Subcutaneous adipose tissue (tissue), 4 donors: ENCODE data around the gene BMP6. TPM values are rescaled to one million over a fixed set of nuclear protein-coding genes. Genes with fewer than 3 reads are reported as not detected.

Experiments used
- total RNA-seq, 4 donors: library from RNA; depleted of rRNA; stranded (reverse); fragments of >200 nt; gene quantifications; one replicate each; pipeline ENCODE4 v1.1.0, GENCODE V29; 2016
- TF ChIP-seq, protein P1 (sequence below): fragments of 450-650 bp; IDR thresholded peaks from one replicate; pipeline ENCODE4 v1.5.1; 2016; ENCODE audit warnings: low read depth, mild to moderate bottlenecking, control low read depth, antibody characterized with exemption, moderate library complexity

The BMP6 gene
- total RNA-seq, 4 donors from 2014 or later, result 4.6 to 43.0 (median 11.7) TPM

DNA sequence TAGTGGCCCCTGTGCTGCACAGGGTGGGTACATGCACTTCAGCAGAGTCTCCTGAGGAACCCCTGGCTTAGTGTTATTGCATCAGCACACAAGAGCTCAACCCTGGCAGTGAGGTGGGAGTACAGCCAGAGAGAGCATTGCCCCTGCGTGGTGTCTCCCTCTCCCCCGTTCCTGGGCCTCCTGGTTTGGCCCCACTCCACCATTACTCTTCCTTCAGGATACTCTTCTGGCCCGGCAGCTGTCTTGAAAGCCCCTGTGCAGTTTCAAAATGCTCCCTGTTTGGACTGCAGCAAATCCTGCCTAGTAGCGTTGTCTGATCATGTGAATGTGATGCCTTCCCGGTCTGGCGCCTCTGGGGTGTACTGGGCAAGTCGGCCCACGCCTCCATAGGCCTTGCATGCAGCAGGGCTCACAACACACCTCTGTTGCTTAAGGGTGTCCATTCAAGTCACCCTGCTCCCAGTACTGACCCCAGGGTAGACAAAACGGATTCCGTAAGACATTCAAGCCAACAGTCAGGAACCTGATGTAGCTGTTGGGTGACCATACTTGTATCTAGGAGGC is 152.6 kb downstream of the BMP6 start:
- TF ChIP-seq, protein P1, sequence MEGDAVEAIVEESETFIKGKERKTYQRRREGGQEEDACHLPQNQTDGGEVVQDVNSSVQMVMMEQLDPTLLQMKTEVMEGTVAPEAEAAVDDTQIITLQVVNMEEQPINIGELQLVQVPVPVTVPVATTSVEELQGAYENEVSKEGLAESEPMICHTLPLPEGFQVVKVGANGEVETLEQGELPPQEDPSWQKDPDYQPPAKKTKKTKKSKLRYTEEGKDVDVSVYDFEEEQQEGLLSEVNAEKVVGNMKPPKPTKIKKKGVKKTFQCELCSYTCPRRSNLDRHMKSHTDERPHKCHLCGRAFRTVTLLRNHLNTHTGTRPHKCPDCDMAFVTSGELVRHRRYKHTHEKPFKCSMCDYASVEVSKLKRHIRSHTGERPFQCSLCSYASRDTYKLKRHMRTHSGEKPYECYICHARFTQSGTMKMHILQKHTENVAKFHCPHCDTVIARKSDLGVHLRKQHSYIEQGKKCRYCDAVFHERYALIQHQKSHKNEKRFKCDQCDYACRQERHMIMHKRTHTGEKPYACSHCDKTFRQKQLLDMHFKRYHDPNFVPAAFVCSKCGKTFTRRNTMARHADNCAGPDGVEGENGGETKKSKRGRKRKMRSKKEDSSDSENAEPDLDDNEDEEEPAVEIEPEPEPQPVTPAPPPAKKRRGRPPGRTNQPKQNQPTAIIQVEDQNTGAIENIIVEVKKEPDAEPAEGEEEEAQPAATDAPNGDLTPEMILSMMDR, result no peak

DNA sequence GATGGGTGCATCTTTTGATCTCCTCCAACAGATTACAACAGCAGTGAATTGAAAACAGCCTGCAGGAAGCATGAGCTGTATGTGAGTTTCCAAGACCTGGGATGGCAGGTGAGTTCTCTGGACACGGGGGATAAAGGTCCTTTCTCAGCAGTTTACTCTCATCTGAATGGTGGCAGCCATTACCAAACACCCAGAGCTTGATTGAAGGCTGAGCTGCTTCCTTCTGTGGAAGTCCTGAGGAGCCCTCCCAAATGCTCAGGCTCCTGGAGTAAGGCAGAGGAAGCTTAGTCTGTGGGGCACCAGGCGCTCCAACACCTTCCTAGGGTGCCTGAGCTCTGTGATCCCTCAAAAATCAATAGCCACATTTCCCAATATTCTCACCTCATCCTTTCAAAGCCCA is 153.1 kb downstream of the BMP6 start:
- TF ChIP-seq, protein P1, result no peak

DNA sequence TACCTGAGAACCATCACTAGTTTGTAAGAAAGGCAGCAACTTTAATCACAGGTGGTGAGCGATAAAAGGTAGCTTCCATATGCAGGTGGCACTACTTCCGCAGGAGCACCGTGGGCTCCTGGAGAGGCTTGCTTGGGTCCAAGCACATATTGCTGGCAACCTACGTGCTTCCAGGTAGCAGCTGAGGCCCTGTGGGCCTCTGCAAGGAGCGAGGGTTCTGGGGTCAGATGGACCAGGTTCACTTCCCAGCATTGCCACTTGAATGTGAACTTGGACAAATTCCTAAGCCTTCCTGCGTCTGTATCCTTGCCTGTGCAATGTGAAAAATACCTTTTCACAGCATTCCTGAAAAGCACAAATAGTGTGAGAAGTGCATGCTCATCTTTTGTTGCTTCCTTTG is 153.7 kb downstream of the BMP6 start:
- TF ChIP-seq, protein P1, result no peak

DNA sequence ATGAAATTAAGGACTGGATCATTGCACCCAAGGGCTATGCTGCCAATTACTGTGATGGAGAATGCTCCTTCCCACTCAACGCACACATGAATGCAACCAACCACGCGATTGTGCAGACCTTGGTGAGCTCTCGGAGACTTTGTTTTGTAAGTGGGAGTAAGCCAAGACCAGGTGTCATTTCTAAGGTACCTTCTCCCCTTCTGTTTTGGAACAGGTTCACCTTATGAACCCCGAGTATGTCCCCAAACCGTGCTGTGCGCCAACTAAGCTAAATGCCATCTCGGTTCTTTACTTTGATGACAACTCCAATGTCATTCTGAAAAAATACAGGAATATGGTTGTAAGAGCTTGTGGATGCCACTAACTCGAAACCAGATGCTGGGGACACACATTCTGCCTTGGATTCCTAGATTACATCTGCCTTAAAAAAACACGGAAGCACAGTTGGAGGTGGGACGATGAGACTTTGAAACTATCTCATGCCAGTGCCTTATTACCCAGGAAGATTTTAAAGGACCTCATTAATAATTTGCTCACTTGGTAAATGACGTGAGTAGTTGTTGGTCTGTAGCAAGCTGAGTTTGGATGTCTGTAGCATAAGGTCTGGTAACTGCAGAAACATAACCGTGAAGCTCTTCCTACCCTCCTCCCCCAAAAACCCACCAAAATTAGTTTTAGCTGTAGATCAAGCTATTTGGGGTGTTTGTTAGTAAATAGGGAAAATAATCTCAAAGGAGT is 154.2 kb downstream of the BMP6 start:
- TF ChIP-seq, protein P1, result no peak

DNA sequence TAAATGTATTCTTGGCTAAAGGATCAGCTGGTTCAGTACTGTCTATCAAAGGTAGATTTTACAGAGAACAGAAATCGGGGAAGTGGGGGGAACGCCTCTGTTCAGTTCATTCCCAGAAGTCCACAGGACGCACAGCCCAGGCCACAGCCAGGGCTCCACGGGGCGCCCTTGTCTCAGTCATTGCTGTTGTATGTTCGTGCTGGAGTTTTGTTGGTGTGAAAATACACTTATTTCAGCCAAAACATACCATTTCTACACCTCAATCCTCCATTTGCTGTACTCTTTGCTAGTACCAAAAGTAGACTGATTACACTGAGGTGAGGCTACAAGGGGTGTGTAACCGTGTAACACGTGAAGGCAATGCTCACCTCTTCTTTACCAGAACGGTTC is 154.8 kb downstream of the BMP6 start:
- TF ChIP-seq, protein P1, result no peak

DNA sequence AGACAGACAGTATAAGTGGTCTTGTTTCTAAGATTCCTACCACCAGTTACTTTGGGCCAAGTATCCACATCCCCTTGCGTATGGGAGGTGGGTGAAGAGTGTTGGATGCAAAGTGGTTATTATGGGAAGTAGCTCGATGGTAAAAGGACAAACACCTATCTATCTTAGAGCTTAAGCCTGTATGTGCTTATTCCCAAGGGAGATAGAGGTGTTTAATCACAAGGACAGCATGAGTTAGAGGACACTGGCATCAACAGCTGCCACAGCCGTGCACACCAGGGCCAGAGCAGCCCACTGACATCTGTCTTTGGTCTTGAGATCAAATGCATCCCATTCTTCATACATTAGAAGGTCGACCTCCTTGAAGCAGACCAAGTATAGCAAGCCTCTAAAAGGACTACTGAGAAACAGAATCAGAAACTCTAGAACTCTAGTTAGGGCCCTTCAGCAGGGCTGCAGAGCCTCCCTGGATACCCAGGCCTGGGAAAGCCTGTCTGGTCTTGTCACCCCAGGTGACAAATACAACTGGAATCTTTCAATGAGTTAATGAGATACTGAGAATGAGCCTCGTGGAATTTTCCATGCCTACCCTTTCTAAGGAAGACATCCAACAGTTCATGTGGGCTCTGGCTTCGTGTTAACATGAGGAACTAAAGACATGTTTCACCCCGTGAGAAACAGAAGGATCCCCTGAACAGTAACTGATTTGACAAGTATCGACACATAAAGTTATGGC is 156.0 kb downstream of the BMP6 start:
- TF ChIP-seq, protein P1, result no peak
